ENCODE data around the gene LIN7C.
"Not testable (repeated sequence)": the region's sequence is repeated elsewhere in the genome, so short reads cannot be mapped to it uniquely, and the experiment has no call there.

The LIN7C gene

DNA sequence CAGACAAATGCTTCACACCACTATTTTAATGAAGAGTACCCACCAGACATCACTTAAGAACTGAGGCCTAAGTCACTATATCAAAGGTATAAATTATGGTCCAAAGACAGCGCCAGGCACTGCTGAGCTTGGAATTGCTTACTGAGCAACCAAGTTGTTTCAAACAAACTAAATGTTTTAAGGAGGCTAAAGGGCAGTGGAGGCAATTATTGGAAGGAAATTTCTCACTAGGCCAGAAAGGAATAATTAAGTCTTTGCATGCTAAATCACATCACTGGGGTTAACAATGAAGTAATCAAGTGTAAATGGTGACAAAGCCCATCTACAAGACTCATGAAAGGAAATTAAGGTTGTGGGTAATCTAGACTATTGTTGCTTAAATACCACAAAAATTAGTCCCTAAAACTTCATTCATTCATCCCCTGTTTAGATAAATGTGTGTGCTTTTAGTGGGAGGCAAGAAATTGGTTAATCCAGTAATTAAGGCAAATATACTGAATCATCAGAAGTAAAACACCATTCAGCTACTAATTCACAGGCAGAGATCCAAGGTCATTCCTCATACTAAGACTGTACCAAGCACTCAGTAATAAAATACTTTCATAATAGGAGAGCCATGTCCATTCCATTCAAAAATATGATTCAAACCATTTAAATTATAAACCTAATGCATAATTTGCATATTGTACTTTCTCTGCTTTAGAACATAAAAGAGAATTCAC, 55.2 kb downstream of the LIN7C start:
- no peaks in the 10 kb centered on the region for H3K36me3 ChIP-seq (ENCODE audit: control insufficient read depth, insufficient read depth, low read length)
- no peaks in the 10 kb centered on the region for H3K27me3 ChIP-seq (ENCODE audit: control insufficient read depth, insufficient read depth, low read length)
- no peaks in the 10 kb centered on the region for H3K4me1 ChIP-seq (ENCODE audit: control insufficient read depth, insufficient read depth, low read length)
- DNase-seq (ENCODE audit: low read depth, low spot score) = no peak
- no peak overlapping the region for H3K27ac ChIP-seq (ENCODE audit: low read length)
- H3K4me3 ChIP-seq (ENCODE audit: low read length) = no peak overlapping the region
- no peaks in the 10 kb centered on the region for H3K9me3 ChIP-seq (ENCODE audit: control insufficient read depth, insufficient read depth, low read length)
- WGBS (ENCODE audit: insufficient coverage, insufficient read length) = no CpG with 5 or more reads among the region's 1 CpG

DNA sequence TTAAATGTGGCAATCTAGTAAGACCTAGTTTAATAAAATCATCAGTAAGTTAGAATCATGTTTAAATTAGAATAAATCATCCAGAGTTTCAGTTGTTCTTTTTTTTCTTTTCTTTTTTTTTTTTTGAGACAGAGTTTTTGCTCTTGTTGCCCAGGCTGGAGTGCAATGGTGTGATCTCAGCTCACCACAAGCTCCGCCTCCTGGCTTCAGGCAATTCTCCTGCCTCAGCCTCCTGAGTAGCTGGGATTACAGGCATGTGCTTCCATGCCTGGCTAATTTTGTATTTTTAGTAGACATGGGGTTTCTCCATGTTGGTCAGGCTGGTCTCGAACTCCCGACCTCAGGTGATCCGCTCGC, 58.4 kb downstream of the LIN7C start:
- H3K9me3 ChIP-seq (ENCODE audit: control insufficient read depth, insufficient read depth, low read length); H3K36me3 ChIP-seq (ENCODE audit: control insufficient read depth, insufficient read depth, low read length); H3K27me3 ChIP-seq (ENCODE audit: control insufficient read depth, insufficient read depth, low read length); H3K4me3 ChIP-seq (ENCODE audit: low read length); H3K4me1 ChIP-seq (ENCODE audit: control insufficient read depth, insufficient read depth, low read length); DNase-seq (ENCODE audit: low read depth, low spot score); H3K27ac ChIP-seq (ENCODE audit: low read length): not testable (repeated sequence)
- no CpG with 5 or more reads among the region's 5 CpGs for WGBS (ENCODE audit: insufficient coverage, insufficient read length)

DNA sequence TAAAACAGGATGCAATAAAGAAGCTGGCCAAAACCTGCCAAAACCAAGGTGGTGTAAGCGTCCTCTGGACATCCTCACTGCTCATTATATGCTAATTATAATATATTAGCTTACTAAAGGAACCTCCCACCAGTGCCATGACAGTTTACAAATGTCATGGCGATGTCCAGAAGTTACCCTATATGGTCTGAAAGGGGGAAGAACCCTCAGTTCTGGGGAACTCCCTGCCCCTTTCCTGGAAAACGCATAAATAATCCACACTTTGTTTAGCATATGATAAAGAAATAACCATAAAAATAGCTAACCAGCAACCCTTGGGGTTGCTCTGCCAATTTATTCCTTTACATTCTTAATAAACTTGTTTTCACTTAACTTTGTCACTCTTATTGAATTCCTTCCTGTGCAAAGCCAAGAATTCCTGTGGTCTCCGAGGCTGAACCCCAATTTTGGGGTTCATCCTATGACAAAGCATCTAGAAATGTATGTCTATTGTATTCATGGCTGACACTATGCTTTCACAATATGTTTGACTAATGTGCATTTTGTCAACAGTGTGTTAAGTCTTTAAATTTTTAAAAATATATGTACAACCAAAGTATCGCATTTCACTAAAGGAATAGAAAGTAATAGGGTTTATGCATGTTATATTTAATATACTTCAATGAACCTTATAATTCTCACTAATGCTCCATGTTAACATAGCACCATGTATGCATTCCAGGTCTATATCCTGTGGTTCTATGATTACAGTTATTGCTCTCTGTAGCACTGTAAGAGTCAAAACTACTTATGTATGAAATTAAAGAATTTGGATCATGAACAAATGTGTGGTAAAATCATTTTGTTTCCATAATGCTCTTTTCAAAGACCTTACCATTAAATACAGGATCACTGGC, 59.0 kb downstream of the LIN7C start:
- H3K9me3 ChIP-seq (ENCODE audit: control insufficient read depth, insufficient read depth, low read length) = no peaks in the 10 kb centered on the region
- H3K27me3 ChIP-seq (ENCODE audit: control insufficient read depth, insufficient read depth, low read length) = no peaks in the 10 kb centered on the region
- no peak overlapping the region for H3K27ac ChIP-seq (ENCODE audit: low read length)
- H3K4me3 ChIP-seq (ENCODE audit: low read length) = no peak overlapping the region
- no peak for DNase-seq (ENCODE audit: low read depth, low spot score)
- peaks cover 4% of the 10 kb centered on the region; the same call in 1 of the 2 replicates for H3K4me1 ChIP-seq (ENCODE audit: control insufficient read depth, insufficient read depth, low read length)
- WGBS (ENCODE audit: insufficient coverage, insufficient read length) = no CpG with 5 or more reads among the region's 5 CpGs
- H3K36me3 ChIP-seq (ENCODE audit: control insufficient read depth, insufficient read depth, low read length) = no peaks in the 10 kb centered on the region

DNA sequence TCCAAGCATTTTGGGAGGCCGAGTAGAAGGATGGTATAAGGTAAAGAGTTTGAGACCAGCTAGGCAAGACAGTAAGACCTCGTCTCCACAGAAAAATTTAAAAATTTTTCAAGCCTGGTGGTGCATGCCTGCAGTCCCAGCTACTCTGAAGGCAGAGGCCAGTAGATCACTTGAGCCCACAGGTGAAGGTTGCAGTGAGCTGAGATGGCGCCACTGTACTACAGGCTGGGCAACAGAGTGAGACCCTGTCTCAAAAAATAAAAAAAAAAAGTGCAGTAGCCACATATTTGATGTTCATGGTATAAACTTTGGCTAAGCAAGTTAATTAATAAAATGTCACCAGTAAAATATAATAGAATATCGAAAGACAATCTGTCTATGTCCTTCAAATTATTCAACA, 60.9 kb downstream of the LIN7C start:
- H3K27ac ChIP-seq (ENCODE audit: low read length) = no peak overlapping the region
- H3K4me3 ChIP-seq (ENCODE audit: low read length) = no peak overlapping the region
- no peaks in the 10 kb centered on the region for H3K36me3 ChIP-seq (ENCODE audit: control insufficient read depth, insufficient read depth, low read length)
- WGBS (ENCODE audit: insufficient coverage, insufficient read length) = no CpG with 5 or more reads among the region's 4 CpGs
- no peak for DNase-seq (ENCODE audit: low read depth, low spot score)
- no peaks in the 10 kb centered on the region for H3K27me3 ChIP-seq (ENCODE audit: control insufficient read depth, insufficient read depth, low read length)
- no peaks in the 10 kb centered on the region for H3K9me3 ChIP-seq (ENCODE audit: control insufficient read depth, insufficient read depth, low read length)
- peaks cover 10% of the 10 kb centered on the region; the same call in 1 of the 2 replicates for H3K4me1 ChIP-seq (ENCODE audit: control insufficient read depth, insufficient read depth, low read length)

DNA sequence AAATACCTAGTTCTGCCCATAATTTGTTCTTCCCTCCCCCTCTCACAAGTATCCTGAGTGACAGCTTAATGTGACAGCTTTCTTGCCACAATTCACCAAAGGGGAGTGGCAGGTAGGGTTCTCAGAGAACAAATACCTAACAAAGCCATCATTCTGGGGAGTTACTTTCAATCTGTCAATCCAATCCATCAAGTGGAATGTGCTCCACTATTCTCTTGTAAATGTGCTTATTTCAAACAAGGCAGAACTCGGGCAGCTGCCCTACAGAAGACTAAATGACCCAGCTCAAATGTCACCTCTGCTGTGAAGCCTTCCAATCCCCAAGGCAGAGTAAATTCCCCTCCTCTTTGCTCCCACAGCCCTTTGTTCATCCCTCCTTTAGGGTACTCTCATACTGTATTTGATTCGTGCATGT, 61.8 kb downstream of the LIN7C start:
- no CpG with 5 or more reads among the region's 2 CpGs for WGBS (ENCODE audit: insufficient coverage, insufficient read length)
- Histone ChIP-seq H3K36me3 (ENCODE audit: control insufficient read depth, insufficient read depth, low read length) (no peaks in the 10 kb centered on the region), H3K27me3 (ENCODE audit: control insufficient read depth, insufficient read depth, low read length) (no peaks in the 10 kb centered on the region), H3K27ac (ENCODE audit: low read length) (no peak overlapping the region), H3K4me3 (ENCODE audit: low read length) (no peak overlapping the region), H3K9me3 (ENCODE audit: control insufficient read depth, insufficient read depth, low read length) (no peaks in the 10 kb centered on the region), H3K4me1 (ENCODE audit: control insufficient read depth, insufficient read depth, low read length) (peaks cover 13% of the 10 kb centered on the region; the same call in 1 of the 2 replicates)
- DNase-seq (ENCODE audit: low read depth, low spot score) = peak; percentile 79
